GM12873 (cell line): ENCODE data around the gene PRKAR1B.

Experiments
- TF ChIP-seq, protein P1 (sequence below): IDR thresholded peaks from 2 replicates; pipeline ENCODE4 v1.5.1; 2012; ENCODE audit warnings: low read depth, mild to moderate bottlenecking, moderate library complexity, low read length, control low read depth; ENCODE audit not compliant: insufficient read depth; ENCODE audit errors: missing control alignments

PRKAR1B gene

DNA sequence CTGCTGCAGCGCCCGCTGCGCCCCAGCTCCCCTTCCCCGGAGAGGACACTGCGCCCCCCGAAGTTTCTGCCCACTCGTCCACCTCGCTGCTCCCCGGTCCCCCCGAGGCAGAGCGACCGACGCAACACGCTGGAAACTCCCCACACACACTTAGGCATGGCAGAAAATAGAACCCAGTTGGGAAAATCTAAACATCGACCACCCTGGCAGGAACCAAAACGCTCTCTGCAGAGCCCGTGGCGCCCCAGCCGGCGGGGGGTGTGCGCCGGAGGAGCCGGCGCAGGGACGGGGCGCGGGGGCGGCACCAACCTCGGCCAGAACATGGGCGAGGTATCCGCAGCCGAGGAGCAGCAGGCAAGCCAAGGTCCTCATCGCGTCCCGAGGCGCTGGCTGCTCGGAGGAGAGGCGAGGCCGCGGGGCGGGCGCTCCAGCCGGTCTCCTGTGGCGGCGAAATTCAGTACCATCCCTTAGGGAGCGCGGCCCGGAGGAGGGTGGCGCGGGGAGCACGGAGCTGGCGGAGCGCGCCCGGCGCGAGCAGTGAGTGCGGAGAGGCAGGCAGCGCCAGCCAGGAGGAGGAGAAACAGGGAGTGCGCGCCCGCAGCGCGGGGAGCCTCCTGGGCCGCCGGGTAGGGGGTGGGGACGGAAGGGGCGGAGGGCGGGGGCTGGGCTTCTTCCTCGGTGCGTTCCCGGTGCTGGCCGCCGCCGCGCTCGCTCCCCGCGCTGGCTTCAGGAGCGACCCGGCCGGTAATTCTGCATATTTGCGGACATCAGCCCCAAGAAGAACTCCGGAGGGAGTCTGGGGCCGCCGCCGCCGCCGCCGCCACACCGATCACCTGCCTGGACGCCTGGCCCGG, 208.2 kb downstream of the PRKAR1B start:
- TF ChIP-seq, protein P1, sequence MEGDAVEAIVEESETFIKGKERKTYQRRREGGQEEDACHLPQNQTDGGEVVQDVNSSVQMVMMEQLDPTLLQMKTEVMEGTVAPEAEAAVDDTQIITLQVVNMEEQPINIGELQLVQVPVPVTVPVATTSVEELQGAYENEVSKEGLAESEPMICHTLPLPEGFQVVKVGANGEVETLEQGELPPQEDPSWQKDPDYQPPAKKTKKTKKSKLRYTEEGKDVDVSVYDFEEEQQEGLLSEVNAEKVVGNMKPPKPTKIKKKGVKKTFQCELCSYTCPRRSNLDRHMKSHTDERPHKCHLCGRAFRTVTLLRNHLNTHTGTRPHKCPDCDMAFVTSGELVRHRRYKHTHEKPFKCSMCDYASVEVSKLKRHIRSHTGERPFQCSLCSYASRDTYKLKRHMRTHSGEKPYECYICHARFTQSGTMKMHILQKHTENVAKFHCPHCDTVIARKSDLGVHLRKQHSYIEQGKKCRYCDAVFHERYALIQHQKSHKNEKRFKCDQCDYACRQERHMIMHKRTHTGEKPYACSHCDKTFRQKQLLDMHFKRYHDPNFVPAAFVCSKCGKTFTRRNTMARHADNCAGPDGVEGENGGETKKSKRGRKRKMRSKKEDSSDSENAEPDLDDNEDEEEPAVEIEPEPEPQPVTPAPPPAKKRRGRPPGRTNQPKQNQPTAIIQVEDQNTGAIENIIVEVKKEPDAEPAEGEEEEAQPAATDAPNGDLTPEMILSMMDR: no peak

DNA sequence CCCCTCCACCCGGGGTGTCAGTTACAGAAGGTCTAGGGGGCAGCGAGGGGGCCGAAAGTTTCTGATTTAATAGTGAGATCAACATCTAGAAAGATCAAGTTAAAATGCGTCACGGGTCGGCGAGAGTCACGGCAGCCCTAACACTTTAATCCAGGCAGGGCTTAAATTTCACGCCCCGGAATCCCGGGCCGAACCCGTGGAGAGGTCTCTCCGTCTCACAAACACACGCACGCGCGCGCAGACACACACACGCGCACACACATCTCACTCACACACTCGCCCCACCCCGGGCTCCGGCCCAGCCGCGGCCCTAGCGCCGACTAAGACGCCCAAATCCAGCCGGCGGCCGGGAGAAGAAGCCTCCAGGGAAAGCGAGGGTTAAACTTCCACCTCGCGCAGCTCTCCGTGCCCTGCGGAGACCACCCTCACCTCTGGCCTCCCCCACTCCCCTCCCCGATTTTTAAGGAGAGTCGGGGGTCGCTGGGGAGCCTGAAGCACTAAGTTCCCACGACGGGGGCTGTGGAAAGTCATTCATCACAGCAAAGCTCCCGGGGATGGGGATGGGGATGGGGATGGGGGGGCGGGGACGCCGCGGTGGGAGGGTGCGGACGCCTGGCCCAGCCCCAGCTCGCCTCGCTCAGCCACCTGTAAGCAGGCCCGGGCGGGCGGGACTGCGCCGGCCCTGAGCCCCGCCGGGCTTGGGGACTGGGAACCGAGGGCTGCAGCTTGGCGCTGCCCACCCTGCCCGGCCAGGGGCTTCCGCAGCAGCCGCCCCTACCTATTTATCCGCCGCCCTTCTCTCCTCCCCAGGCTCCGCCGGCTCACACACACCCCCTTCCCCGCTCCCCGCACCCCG, 209.1 kb downstream of the PRKAR1B start:
- TF ChIP-seq, protein P1: no peak

DNA sequence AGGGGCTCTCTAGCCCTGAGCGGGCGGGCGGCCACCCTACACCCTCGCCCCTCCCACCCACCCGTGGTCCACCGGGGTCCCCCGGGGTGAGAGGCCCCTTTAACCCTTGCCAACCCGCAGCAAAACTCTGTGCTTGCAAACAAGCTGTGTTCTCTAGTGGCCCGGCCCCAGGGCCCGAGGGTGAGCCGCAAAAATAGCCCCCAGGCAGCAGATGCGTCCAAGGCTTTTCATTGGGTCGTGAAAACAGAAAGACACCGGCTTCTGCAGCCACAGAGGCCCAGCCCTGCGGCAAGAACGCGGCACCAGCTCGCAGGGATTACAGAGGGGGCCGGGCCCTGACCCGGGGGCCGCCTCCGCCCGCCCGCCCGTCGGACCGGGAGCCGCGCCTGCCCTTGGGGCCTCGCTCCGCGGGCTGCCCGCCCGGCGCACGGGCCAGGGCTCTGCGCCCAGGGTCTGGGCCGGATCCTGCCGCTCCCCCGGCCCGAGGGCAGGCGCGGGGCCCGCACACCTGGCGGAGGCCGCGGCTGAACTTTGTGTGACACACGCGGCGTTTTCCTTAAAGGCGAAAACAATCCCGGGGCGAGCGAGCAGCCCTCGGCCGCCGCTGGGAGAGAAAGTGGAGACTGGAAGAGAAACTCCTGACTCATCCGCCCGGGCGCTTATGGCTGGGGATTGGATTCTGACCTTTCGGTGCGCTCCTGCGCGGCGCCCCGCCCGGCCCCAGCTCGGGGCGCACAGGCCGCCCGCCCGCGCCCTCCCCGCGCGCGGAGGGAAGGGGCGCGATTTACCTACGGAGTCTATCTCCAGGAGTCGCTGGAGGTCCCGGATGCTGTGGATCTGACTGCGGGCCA, 210.2 kb downstream of the PRKAR1B start:
- TF ChIP-seq, protein P1: no peak

DNA sequence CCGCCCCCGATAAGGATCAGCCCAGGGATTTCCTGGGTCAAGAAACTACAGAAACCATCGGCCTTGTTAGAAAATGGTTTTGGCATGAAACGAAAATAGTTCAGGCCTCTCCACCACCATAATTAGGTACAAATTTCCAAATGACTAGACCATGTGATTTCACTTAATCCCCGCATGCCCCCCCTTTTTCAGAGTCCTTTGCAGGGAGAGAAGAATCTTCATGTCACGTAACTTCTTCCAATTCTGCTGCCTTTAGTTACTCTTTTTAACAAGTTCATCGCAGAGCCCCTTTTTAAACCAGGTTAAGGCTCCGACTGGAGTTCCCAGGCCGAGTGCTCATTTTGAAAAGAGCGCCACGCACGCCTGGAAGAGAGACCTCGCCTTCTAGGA, 210.9 kb downstream of the PRKAR1B start:
- TF ChIP-seq, protein P1: no peak

DNA sequence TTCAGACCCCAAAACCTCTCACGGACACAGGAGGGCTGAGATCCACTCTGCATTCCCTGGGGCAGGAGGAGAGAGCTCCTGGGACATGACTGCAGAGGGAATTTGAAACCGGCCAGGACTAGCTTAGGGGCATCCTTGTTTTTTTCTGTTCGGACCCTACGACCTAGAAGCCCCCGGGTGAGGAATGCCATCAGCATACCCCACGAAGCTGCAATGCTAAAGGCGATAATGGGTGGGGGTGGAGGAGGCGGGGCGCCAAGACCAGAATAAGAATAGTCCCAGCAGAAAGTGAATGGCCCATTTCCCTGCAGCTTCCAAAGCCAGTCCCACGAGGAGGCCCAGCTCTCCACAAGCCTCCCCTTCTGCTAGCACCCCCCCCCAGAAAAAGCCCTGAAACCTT, 211.5 kb downstream of the PRKAR1B start:
- TF ChIP-seq, protein P1: no peak

DNA sequence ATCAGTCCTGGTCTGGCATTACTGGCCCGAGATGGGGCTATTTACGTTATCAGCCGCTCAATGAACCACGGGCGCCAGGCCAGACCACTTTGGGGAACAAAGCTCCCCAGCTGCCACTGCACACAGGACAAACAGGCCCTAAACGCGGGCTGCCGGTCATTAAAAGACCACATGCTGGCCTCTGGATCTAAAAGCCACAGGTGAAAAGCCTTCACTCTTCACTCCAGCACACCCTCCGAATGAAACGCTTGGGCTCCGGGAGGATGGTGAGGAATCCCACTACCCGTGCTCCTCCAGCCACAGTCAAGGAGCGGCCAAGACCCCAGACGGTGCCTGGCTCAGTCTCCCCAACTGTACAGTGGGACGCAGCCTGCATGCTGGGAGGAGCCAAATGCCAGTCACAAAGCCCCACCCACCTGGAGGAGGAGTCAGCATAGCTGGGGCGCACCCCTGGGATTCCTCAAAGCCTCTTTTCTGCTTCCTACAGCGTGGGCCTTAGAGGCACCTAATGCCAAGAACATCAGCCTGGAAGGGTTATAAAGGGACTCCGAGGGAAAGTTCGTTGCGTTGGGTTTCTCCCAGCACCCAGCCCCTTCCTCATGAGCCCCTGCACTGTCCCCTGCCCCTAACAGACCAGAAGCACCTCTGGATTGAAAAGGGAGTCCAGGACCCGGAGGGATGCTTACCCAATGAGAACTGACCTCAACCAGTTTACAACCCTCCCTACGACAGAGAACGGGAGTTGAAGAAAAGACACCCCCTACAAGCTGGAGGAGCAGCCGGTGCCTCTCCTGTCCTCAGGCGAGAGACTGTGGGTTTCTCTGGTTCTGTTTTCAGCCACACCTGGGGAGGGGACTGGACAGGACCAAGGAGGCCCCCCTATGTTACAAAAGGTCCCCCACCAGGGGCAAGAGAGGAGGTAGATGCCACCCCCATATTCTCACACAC, 212.2 kb downstream of the PRKAR1B start:
- TF ChIP-seq, protein P1: no peak
